PC-3 (cell line): ENCODE data around the gene RPS6KC1.

ENCODE experiments used
- EZH2 ChIP-seq: fragments of 300-600 bp; sonication (generic); IDR thresholded peaks from one replicate; pipeline ENCODE4 v1.6.1; 2017; ENCODE audit warnings: antibody characterized with exemption, mild to moderate bottlenecking, low read length; ENCODE audit not compliant: unreplicated experiment
- TF ChIP-seq, protein P1 (sequence below): fragments of 300-600 bp; sonication (generic); conservative IDR thresholded peaks from 2 replicates; pipeline ENCODE4 v1.5.1; 2017; ENCODE audit warnings: antibody characterized with exemption, low read depth, mild to moderate bottlenecking, low read length

DNA sequence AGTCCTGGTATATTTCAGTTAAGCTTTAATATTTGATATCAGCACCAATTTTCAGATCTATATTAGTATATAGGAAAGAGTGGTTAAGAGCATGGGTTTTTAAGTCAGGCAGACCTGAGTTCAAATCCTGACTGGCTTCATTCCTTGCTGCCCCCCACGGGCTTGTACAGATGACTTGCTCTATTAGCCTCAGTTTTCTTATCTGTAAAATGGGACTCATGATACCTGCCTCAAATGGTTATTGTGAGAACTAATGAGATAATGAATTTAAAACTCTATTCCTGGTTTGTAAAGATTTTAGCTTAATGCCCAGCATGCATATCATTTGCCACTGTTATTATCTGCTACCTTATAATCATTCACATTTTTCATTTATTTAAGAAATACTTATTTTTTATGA, 264.5 kb downstream of the RPS6KC1 start:
- TF ChIP-seq, protein P1, sequence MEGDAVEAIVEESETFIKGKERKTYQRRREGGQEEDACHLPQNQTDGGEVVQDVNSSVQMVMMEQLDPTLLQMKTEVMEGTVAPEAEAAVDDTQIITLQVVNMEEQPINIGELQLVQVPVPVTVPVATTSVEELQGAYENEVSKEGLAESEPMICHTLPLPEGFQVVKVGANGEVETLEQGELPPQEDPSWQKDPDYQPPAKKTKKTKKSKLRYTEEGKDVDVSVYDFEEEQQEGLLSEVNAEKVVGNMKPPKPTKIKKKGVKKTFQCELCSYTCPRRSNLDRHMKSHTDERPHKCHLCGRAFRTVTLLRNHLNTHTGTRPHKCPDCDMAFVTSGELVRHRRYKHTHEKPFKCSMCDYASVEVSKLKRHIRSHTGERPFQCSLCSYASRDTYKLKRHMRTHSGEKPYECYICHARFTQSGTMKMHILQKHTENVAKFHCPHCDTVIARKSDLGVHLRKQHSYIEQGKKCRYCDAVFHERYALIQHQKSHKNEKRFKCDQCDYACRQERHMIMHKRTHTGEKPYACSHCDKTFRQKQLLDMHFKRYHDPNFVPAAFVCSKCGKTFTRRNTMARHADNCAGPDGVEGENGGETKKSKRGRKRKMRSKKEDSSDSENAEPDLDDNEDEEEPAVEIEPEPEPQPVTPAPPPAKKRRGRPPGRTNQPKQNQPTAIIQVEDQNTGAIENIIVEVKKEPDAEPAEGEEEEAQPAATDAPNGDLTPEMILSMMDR, result no peak
- no peak for TF ChIP-seq EZH2
